AG20443 (cell line): ENCODE data around the gene DEAF1.

Experiments
- DNase-seq: peaks from one replicate; pipeline ENCODE4 v3.0.0; 2012; ENCODE audit warnings: low spot score, mixed read lengths

Gene DEAF1

DNA sequence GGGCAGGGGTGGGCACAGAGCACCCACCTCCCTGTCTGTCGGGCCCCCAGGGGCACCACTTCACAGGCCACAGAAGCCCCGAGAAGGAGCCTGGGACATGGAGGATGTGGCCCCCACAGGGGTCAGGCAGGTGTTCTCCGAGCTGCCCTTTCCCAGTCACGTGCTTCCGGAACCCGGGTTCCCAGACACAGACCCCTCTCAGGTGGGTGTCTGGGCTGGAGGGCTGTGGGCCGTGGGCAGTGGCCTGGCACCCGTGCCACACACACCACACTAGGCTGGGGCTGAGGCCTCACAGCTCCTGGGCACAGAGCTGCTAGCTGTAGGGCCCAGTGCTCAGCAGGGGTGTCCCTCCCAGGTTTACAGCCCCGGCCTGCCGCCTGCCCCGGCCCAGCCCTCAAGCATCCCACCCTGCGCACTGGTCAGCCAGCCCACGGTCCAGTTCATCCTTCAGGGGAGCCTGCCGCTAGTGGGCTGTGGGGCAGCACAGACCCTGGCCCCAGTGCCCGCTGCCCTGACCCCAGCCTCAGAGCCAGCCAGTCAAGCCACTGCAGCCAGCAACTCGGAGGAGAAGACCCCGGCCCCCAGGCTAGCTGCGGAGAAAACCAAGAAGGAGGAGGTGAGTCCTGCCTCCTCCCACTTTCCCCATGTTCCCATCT is 84.7 kb downstream of the DEAF1 start:
- DNase-seq = no peak

DNA sequence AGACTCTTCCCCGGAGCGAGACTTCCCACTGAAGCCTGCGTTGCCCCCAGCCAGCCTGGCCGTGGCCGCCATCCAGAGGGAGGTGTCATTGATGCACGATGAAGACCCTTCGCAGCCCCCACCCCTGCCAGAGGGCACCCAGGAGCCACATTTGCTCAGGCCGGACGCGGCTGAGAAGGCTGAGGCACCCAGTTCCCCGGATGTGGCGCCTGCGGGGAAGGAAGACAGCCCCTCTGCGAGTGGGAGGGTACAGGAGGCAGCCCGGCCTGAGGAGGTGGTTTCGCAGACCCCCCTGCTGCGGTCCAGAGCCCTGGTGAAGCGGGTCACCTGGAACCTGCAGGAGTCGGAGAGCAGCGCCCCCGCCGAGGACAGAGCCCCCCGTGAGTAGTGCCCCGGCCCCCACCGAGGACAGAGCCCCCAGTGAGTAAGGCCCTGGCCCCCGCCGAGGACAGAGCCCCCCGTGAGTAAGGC is 85.6 kb downstream of the DEAF1 start:
- no peak for DNase-seq

DNA sequence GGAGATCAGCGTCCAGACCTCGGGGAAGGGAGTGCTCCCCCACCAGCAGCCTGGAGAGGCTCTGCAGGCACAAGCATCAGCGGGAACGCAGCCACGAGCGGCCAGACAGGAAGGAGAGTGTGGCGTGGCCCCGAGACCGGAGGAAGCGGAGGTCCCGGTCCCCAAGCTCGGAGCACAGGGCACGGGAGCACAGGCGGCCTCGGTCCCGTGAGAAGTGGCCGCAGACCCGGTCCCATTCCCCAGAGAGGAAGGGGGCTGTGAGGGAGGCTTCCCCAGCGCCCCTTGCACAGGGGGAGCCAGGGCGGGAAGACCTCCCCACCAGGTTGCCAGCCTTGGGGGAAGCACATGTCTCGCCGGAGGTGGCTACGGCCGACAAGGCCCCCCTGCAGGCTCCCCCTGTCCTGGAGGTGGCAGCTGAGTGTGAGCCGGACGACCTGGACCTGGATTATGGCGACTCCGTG is 86.2 kb downstream of the DEAF1 start:
- DNase-seq = no peak

GRCh38 chr11:607971-608659 is 86.9 kb downstream of the DEAF1 start:
- DNase-seq = no peak

DNA sequence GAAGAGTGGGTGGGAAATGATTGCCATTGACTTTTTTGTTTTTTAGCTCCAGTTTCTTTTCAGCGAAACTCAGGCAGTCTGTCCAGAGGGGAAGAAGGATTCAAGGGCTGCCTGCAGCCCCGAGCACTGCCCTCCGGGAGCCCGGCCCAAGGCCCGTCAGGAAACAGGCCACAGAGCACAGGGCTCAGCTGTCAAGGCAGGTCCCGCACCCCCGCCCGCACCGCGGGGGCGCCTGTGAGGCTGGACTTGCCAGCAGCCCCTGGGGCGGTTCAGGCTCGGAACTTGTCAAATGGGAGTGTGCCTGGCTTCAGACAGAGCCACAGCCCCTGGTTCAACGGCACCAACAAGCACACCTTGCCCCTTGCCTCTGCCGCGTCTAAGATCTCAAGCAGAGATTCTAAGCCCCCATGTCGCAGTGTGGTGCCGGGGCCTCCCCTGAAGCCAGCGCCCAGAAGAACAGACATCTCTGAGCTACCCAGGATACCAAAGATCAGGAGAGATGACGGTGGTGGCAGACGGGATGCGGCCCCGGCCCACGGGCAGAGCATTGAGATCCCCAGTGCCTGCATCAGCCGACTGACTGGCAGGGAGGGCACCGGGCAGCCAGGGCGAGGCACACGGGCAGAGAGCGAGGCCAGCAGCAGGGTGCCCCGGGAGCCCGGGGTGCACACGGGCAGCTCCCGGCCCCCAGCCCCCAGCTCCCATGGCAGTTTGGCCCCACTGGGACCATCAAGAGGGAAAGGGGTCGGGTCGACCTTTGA is 87.8 kb downstream of the DEAF1 start:
- DNase-seq = no peak

DNA sequence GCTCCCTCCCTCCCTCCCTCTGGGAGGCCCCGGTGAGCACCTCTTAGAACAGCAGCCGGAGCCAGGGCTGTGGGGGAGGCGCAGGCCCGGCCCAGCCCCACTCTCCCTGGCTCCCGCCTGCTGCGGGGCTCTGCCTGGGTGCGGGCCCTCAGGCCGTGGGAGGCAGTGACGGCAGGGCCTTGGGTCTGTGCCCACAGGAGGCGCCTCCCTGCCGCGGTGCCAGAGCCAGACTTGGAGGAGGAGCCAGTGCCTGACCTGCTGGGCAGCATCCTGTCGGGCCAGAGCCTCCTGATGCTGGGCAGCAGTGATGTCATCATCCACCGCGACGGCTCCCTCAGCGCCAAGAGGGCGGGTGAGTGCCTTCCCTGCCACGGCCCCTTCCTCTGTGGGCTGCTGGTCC is 88.8 kb downstream of the DEAF1 start:
- DNase-seq = peak; percentile 43

DNA sequence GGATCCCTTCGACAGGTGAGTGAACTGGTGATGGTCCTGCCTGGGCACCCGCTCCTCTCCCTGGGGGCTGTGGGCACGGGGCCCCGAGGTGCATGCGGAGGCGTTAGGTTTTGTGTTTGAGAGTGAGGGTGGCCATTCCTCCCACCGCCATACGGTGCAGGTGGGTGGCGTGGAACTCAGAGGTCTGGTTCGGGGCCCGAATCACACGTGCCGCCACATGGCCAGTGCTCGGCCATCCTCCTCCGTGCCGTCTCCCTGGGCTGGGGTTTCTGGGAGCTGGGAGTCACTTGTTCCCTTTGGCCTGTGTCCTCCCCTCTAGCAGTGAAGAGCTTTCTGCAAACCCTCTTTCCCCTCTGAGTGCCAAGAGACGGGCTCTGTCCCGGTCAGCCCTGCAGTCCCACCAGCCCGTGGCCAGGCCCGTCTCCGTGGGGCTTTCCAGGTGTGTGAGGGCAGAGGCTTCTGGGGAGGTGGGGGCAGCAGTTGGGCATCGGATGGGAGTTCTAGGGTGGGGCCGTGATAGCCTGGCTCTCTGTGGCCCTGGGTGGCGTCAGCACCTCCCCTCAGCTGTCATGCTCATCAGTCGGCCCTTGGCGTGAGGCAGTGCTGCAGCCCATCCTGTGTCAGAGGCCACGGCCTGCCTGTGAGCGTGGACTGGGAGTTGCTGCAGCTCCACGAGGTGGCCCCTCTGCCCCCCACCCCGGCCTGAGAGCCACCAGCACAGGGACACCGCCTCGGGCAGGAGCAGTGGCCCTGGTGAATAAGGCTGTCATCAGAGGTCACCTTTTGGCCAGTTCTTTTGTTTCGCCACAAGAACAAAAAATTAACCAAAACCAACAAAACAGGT is 89.5 kb downstream of the DEAF1 start:
- no peak for DNase-seq

- no peak for DNase-seq
Observed at GRCh38 chr11:603154-603553, 91.9 kb downstream of the DEAF1 start.

- DNase-seq = no peak
Observed at GRCh38 chr11:601573-602245, 93.3 kb downstream of the DEAF1 start.

DNA sequence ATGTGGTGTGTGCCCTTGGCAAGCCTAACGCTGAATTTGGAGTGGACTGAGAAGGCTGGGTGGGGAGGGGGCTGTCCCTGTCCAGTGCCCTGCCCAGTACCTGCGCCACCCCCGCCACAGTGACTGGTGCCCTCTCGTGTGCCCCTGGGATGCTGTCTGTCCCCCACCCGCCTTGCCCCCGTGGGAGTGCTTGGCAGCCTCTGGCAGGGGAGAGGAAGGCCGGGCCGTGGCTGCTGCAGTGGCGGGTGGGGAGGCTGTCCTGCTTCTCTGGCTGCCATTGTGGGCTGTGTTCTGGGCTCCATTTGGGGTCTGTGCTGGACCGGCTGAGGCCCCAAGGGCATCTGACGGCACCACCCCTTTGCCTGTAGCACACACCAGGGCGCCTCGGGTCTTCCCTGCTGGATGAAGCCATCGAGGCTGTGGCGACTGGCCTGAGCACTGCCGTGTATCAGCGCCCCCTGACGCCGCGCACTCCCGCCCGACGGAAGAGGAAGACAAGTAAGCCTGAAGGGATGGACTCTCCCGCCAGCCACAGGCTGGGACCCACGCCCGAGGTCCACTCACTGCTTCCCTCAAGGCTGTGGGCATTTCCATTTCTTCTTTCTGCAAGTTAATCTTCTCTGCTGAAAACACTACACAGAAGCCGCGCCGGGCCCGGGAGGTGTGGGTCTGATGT is 96.9 kb downstream of the DEAF1 start:
- DNase-seq = no peak

DNA sequence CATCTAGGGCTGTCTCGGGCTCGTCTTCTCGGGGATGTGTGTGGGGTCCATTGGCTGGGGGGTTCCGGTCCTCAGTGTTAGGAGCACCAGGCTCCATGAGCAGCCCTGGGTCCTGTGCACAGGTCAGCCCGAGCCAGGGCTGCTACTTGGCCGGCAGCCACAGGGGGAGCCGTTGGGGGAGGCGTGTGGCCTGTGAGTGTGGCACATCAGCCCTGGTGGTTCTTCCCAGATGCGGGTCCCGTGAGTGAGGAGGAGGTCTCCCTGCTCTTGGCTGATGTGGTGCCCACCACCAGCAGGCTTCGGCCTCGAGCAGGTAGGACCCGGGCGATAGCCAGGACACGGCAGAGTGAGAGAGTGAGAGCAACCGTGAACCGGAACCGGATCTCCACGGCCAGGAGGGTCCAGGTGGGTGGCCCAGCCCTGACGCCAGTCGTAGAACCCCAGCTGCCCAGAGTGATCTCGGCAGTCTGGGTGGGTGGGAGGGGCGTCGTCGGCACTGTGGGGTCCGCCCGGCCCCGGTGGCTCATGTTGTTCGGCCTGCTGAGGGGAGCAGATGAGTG is 97.8 kb downstream of the DEAF1 start:
- no peak for DNase-seq

DNA sequence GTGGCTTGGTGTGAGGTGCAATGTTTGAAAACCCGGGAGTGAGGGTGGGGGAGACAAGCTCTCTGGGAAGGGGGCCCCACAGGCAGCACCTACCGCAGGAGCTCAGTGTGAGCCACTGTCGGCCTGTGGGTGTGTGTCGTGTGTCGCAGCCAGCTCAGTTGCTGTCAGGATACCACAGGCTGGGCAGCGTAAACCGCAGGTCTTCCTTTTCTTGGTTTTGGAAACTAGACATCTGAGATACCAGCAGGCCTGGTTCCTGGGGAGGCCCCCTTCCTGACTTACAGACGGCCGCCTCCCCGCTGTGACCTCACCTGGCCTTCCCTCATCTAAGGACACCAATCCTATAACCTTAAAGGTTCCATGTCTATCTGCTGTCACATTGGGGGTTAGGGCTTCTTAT is 98.6 kb downstream of the DEAF1 start:
- DNase-seq = no peak

GRCh38 chr11:595400-595799 is 99.6 kb downstream of the DEAF1 start:
- no peak for DNase-seq
